ENCODE data around the gene TSPAN8. TPM values are rescaled to one million over a fixed set of nuclear protein-coding genes. Genes with fewer than 3 reads are reported as not detected.

TSPAN8 gene
- total RNA-seq, result 0.26 TPM in 1 of 2 replicates, not detected in the other

GRCh38 chr12:71157601-71158233 is at the start of gene TSPAN8:
TSPAN8 (minus strand) TSS chr12:71157999; CDS start chr12:71157678, 321 bp downstream.
- Histone ChIP-seq H3K36me3 (ENCODE audit: control insufficient read depth, insufficient read depth, low read length) (no peaks in the 10 kb centered on the region), H3K27me3 (ENCODE audit: control insufficient read depth, insufficient read depth, low read length) (no peaks in the 10 kb centered on the region), H3K4me3 (ENCODE audit: low read depth, low read length) (no peak within 1 kb of the TSS)
- TF ChIP-seq, protein P1, sequence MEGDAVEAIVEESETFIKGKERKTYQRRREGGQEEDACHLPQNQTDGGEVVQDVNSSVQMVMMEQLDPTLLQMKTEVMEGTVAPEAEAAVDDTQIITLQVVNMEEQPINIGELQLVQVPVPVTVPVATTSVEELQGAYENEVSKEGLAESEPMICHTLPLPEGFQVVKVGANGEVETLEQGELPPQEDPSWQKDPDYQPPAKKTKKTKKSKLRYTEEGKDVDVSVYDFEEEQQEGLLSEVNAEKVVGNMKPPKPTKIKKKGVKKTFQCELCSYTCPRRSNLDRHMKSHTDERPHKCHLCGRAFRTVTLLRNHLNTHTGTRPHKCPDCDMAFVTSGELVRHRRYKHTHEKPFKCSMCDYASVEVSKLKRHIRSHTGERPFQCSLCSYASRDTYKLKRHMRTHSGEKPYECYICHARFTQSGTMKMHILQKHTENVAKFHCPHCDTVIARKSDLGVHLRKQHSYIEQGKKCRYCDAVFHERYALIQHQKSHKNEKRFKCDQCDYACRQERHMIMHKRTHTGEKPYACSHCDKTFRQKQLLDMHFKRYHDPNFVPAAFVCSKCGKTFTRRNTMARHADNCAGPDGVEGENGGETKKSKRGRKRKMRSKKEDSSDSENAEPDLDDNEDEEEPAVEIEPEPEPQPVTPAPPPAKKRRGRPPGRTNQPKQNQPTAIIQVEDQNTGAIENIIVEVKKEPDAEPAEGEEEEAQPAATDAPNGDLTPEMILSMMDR (IDR thresholded peaks at IDR 0.05; ENCODE audit: insufficient read depth, low read length, severe bottlenecking), result no peak
- FAIRE-seq, result no peak
- peak; percentile 14 for DNase-seq (ENCODE audit: low read depth)

- H3K4me3 ChIP-seq (ENCODE audit: low read depth, low read length), result no peak overlapping the region
- H3K27me3 ChIP-seq (ENCODE audit: control insufficient read depth, insufficient read depth, low read length), result no peaks in the 10 kb centered on the region
- no peaks in the 10 kb centered on the region for H3K36me3 ChIP-seq (ENCODE audit: control insufficient read depth, insufficient read depth, low read length)
- no peak for FAIRE-seq
- TF ChIP-seq, protein P1 (IDR thresholded peaks at IDR 0.05; ENCODE audit: insufficient read depth, low read length, severe bottlenecking), result no peak
- DNase-seq (ENCODE audit: low read depth), result no peak
These were observed 43.4 kb upstream of the TSPAN8 start for GRCh38 chr12:71201136-71201679.

GRCh38 chr12:71200706-71201105 is 42.9 kb upstream of the TSPAN8 start:
- no peak for DNase-seq (ENCODE audit: low read depth)
- H3K36me3 ChIP-seq (ENCODE audit: control insufficient read depth, insufficient read depth, low read length), result no peaks in the 10 kb centered on the region
- no peak for FAIRE-seq
- no peak overlapping the region for H3K4me3 ChIP-seq (ENCODE audit: low read depth, low read length)
- H3K27me3 ChIP-seq (ENCODE audit: control insufficient read depth, insufficient read depth, low read length), result no peaks in the 10 kb centered on the region
- TF ChIP-seq, protein P1 (IDR thresholded peaks at IDR 0.05; ENCODE audit: insufficient read depth, low read length, severe bottlenecking), result no peak

- Histone ChIP-seq H3K4me3 (ENCODE audit: low read depth, low read length) (no peak overlapping the region), H3K27me3 (ENCODE audit: control insufficient read depth, insufficient read depth, low read length) (no peaks in the 10 kb centered on the region), H3K36me3 (ENCODE audit: control insufficient read depth, insufficient read depth, low read length) (no peaks in the 10 kb centered on the region)
- peak; percentile 38 for DNase-seq (ENCODE audit: low read depth)
- FAIRE-seq, result no peak
- TF ChIP-seq, protein P1 (IDR thresholded peaks at IDR 0.05; ENCODE audit: insufficient read depth, low read length, severe bottlenecking), result no peak
These were observed 39.7 kb upstream of the TSPAN8 start for GRCh38 chr12:71197460-71197859.

DNA sequence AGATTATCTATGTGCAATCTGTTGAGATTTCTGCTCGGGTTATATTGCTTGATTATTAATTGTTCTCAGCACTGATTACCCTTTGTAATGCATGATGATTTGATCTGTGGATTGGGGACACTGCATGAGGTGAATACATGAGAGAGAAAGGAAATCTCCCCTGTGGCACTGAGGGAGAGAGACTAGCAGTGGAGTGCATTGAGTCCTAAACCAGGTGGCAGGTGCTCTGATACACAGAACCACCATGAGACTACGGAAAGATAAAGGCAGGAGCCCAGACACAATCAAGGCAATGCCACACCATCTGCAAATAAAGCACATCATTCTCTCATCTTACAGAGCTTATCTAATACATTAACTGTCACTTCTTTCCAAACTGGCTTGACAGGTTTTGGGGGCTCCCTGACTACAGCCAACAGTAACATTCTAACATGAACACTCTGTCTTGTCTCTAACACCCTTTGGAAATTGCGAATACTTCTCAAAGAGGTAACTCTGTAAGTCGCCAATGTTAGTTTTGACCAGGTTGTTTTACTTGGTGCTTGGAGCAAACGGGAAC is 37.6 kb upstream of the TSPAN8 start:
- H3K36me3 ChIP-seq (ENCODE audit: control insufficient read depth, insufficient read depth, low read length), result no peaks in the 10 kb centered on the region
- no peak overlapping the region for H3K4me3 ChIP-seq (ENCODE audit: low read depth, low read length)
- H3K27me3 ChIP-seq (ENCODE audit: control insufficient read depth, insufficient read depth, low read length), result no peaks in the 10 kb centered on the region
- DNase-seq (ENCODE audit: low read depth) (no peak), FAIRE-seq (no peak)
- TF ChIP-seq, protein P1 (IDR thresholded peaks at IDR 0.05; ENCODE audit: insufficient read depth, low read length, severe bottlenecking), result no peak
